Mammary epithelial cell (primary cell): Measurements from ENCODE around the gene PALD1.

Source experiments
- EZH2 ChIP-seq: IDR thresholded peaks from 2 replicates; pipeline ENCODE4 v1.6.1; 2012; ENCODE audit warnings: low read length, inconsistent platforms, borderline replicate concordance
- TF ChIP-seq, protein P1 (sequence below), 2 donors: IDR thresholded peaks in 1 of 2; conservative IDR thresholded peaks in 1 of 2; 2 replicates each; pipeline ENCODE4 v1.5.1; 2011 to 2012; ENCODE audit warnings: inconsistent platforms in 2 of 2, low read length in 2 of 2, mild to moderate bottlenecking in 2 of 2, control low read depth in 1 of 2, low read depth in 1 of 2; ENCODE audit not compliant: insufficient read depth in 1 of 2; ENCODE audit errors: extremely low read depth in 1 of 2

DNA sequence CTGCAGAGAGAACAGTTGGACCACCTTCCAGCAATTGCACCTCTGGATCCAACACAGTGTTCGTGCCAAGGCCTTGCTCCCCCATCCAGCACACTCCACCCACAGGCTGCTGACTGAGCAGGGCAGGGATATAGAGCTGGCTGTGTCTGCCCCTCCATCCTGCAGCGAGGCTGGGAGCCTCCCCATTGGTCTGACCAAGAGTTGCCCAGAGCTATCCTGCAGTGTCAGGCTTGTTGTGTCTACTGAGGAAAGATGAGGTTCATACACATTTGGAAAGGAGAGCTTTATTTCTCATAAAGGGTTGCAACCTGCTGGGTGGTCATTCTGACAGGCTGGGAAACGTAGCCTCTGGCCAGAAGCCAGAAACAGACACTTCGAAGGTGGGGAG lies 96.9 kb downstream of the PALD1 start:
- TF ChIP-seq, protein P1, sequence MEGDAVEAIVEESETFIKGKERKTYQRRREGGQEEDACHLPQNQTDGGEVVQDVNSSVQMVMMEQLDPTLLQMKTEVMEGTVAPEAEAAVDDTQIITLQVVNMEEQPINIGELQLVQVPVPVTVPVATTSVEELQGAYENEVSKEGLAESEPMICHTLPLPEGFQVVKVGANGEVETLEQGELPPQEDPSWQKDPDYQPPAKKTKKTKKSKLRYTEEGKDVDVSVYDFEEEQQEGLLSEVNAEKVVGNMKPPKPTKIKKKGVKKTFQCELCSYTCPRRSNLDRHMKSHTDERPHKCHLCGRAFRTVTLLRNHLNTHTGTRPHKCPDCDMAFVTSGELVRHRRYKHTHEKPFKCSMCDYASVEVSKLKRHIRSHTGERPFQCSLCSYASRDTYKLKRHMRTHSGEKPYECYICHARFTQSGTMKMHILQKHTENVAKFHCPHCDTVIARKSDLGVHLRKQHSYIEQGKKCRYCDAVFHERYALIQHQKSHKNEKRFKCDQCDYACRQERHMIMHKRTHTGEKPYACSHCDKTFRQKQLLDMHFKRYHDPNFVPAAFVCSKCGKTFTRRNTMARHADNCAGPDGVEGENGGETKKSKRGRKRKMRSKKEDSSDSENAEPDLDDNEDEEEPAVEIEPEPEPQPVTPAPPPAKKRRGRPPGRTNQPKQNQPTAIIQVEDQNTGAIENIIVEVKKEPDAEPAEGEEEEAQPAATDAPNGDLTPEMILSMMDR (conservative IDR thresholded peaks at IDR 0.05 in 1 of 2, IDR thresholded peaks at IDR 0.05 in 1 of 2; ENCODE audit: extremely low read depth in 1 of 2, insufficient read depth in 1 of 2, low read depth in 1 of 2, low read length in 2 of 2) = no peak
- TF ChIP-seq EZH2 = no peak
